PC-9 (cell line): ENCODE measurements around the gene C17orf107. TPM values are rescaled to one million over a fixed set of nuclear protein-coding genes. Genes with fewer than 3 reads are reported as not detected.

ENCODE experiments used
- BruUV-seq: library from RNA; stranded (reverse); fragments of 400-500 nt; replicated peaks from 2 replicates; lab custom pipeline; 2021; lab: Mats Ljungman, UMichigan
- CTCF ChIA-PET: fragments of 300-600 bp; sonication (Branson Sonifier 250); formaldehyde crosslinking; loops from one replicate; lab custom pipeline; 2022; ENCODE audit warnings: antibody characterized with exemption; lab: Charles Lee
- POLR2A ChIA-PET: fragments of 300-600 bp; sonication (Branson Sonifier 250); formaldehyde crosslinking; loops from one replicate; lab custom pipeline; 2022; ENCODE audit warnings: antibody characterized with exemption; ENCODE audit not compliant: unreplicated experiment; lab: Charles Lee
- DNase-seq, 2 experiments: peaks; one replicate each; pipeline versions ENCODE4 v3.0.0 to v3.0.0-alpha.2; 2015 to 2022; ENCODE audit warnings: mixed read lengths in 1 of 2
- H2AFZ ChIP-seq: fragments of 200-600 bp; sonication (generic); 2 replicates; pipeline ENCODE4 v1.8.1; 2017; ENCODE audit warnings: antibody characterized with exemption
- H3F3A ChIP-seq: fragments of 200-600 bp; sonication (generic); 2 replicates; pipeline ENCODE4 v1.8.1; 2017; ENCODE audit warnings: antibody characterized with exemption, mild to moderate bottlenecking, low read depth; ENCODE audit not compliant: insufficient read depth
- H3K27ac ChIP-seq: fragments of 200-600 bp; sonication (generic); 2 replicates; pipeline ENCODE4 v1.6.1; 2016; ENCODE audit warnings: mixed run types
- H3K27me3 ChIP-seq: fragments of 200-600 bp; sonication (generic); 2 replicates; pipeline ENCODE4 v1.6.1; 2016; ENCODE audit warnings: low read depth, mixed run types; ENCODE audit not compliant: insufficient read depth
- H3K36me3 ChIP-seq: fragments of 200-600 bp; sonication (generic); 2 replicates; pipeline ENCODE4 v1.6.1; 2016; ENCODE audit warnings: low read depth, mixed run types
- H3K4me1 ChIP-seq: fragments of 200-600 bp; sonication (generic); replicated peaks from 2 replicates; pipeline ENCODE4 v1.6.1; 2016; ENCODE audit warnings: mixed run types; ENCODE audit not compliant: insufficient read depth
- H3K4me2 ChIP-seq: fragments of 200-600 bp; sonication (generic); 2 replicates; pipeline ENCODE4 v1.6.1; 2017; ENCODE audit warnings: mixed run types
- H3K4me3 ChIP-seq: fragments of 200-600 bp; sonication (generic); 2 replicates; pipeline ENCODE4 v1.6.1; 2016; ENCODE audit warnings: mixed run types
- H3K79me2 ChIP-seq: fragments of 200-600 bp; sonication (generic); 2 replicates; pipeline ENCODE4 v1.6.1; 2017; ENCODE audit warnings: low read depth, mixed run types
- H3K9me2 ChIP-seq: fragments of 200-600 bp; sonication (generic); 2 replicates; pipeline ENCODE4 v1.8.1; 2017; ENCODE audit warnings: mild to moderate bottlenecking; ENCODE audit not compliant: insufficient read depth
- H3K9me3 ChIP-seq: fragments of 200-600 bp; sonication (generic); 2 replicates; pipeline ENCODE4 v1.8.1; 2016; ENCODE audit warnings: low read depth; ENCODE audit not compliant: insufficient read depth
- H4K20me1 ChIP-seq: fragments of 200-600 bp; sonication (generic); 2 replicates; pipeline ENCODE4 v1.8.1; 2017; ENCODE audit not compliant: insufficient read depth
- EZH2 ChIP-seq: fragments of 200-600 bp; sonication (generic); IDR thresholded peaks from 2 replicates; pipeline ENCODE4 v1.8.0; 2017; ENCODE audit warnings: antibody characterized with exemption, low read depth
- intact Hi-C: fragments of 100-400 bp; cut with micrococcal nuclease; formaldehyde crosslinking; loops from one replicate; pipeline ENCODE4 v1.10.0; 2022; ENCODE audit not compliant: unreplicated experiment
- total RNA-seq: library from RNA; stranded (reverse); gene quantifications from 2 replicates; pipeline ENCODE4 v1.2.3, GENCODE V29; 2021
- TF ChIP-seq, protein P1 (sequence below): fragments of 200-600 bp; sonication (generic); conservative IDR thresholded peaks from 2 replicates; pipeline ENCODE4 v1.6.1; 2017; ENCODE audit warnings: mixed run types, antibody characterized with exemption, mild to moderate bottlenecking, moderate library complexity

C17orf107 gene
- total RNA-seq, 1 experiment from 2014 or later, result 3.1 TPM

- CTCF ChIA-PET, result no interaction called here
- Histone ChIP-seq H3K79me2 (peaks cover 61% of the 10 kb centered on the region), H2AFZ (no peak overlapping the region), H4K20me1 (no peaks in the 10 kb centered on the region), H3K4me3 (no peak overlapping the region), H3K4me2 (no peak overlapping the region), H3K4me1 (peaks cover 46% of the 10 kb centered on the region), H3K36me3 (no peaks in the 10 kb centered on the region), H3F3A (peaks cover 45% of the 10 kb centered on the region), H3K9me2 (no peaks in the 10 kb centered on the region), H3K9me3 (no peaks in the 10 kb centered on the region), H3K27me3 (no peaks in the 10 kb centered on the region), H3K27ac (peak overlapping the region; percentile 6)
- peak in 1 of 2 experiments; percentile 47 for DNase-seq
- POLR2A ChIA-PET, result no interaction called here
- TF ChIP-seq EZH2, result no peak
- TF ChIP-seq, protein P1, sequence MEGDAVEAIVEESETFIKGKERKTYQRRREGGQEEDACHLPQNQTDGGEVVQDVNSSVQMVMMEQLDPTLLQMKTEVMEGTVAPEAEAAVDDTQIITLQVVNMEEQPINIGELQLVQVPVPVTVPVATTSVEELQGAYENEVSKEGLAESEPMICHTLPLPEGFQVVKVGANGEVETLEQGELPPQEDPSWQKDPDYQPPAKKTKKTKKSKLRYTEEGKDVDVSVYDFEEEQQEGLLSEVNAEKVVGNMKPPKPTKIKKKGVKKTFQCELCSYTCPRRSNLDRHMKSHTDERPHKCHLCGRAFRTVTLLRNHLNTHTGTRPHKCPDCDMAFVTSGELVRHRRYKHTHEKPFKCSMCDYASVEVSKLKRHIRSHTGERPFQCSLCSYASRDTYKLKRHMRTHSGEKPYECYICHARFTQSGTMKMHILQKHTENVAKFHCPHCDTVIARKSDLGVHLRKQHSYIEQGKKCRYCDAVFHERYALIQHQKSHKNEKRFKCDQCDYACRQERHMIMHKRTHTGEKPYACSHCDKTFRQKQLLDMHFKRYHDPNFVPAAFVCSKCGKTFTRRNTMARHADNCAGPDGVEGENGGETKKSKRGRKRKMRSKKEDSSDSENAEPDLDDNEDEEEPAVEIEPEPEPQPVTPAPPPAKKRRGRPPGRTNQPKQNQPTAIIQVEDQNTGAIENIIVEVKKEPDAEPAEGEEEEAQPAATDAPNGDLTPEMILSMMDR, result no peak
- BruUV-seq, result no TSS peak
- intact Hi-C loops, result no loop called here
These were observed 46.6 kb upstream of the C17orf107 start for GRCh38 chr17:4852567-4853207.

DNA sequence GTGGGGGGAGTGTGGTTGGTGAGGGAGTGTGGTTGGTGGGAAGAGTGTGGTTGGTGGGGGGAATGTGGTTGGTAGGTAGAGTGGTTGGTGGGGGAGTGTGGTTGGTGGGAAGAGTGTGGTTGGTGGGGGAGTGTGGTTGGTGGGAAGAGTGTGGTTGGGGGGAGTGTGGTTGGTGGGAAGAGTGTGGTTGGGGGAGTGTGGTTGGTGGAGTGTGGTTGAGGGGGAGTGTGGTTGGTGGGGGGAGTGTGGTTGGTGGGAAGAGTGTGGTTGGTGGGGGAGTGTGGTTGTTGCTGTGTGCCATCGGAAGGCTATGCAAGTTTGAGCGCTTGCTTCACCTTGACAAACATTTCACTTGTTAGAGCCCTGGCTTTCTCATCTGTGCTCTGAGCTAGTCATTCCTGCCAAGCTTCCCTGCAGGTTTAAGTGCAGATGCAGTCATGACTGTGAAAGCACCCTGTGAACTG lies 46.1 kb upstream of the C17orf107 start:
- no peak overlapping the region for H3K27ac ChIP-seq
- no peak overlapping the region for H2AFZ ChIP-seq
- no peak overlapping the region for H3K4me2 ChIP-seq
- ChIA-PET POLR2A (no interaction called here), CTCF (no interaction called here)
- no peak for TF ChIP-seq EZH2
- TF ChIP-seq, protein P1, result no peak
- intact Hi-C loops, result no loop called here
- no peaks in the 10 kb centered on the region for H4K20me1 ChIP-seq
- DNase-seq, result no peak
- peaks cover 45% of the 10 kb centered on the region for H3F3A ChIP-seq
- H3K9me3 ChIP-seq, result no peaks in the 10 kb centered on the region
- H3K9me2 ChIP-seq, result no peaks in the 10 kb centered on the region
- BruUV-seq, result no TSS peak
- H3K4me3 ChIP-seq, result no peak overlapping the region
- H3K79me2 ChIP-seq, result peaks cover 57% of the 10 kb centered on the region
- no peaks in the 10 kb centered on the region for H3K27me3 ChIP-seq
- H3K4me1 ChIP-seq, result peaks cover 46% of the 10 kb centered on the region
- H3K36me3 ChIP-seq, result no peaks in the 10 kb centered on the region

DNA sequence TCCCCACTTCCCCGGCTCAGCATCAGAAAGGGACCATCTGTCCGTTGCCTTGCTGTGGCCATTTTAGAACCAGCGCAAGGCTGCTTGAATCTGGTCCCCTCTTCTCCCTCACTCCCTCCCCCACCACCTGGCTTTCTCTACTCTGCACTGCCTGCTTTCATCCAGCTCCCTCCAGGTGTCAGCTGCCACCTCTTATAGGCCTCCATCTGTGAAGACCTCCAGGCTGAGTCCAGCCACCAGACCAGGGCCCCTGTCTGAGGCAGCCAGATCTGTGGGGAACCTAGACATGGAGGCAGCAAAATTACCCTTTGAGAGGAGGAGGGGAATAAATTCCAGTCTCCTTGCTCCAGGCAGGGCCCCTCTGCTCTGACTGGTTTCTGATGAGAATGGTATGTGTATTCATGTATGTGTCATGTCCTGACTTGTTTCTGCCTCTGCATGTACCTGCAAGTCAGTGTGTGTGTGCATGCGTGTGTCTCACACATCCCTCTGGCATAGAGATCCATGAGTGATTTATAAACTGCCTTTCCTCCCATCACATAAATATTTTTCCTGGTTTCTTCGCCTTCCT lies 45.1 kb upstream of the C17orf107 start:
- Histone ChIP-seq H3K36me3 (0 out of 2 replicates have a peak, but pooled peaks cover 1% of the 10 kb centered on the region), H3K4me3 (no peak overlapping the region), H4K20me1 (peaks cover 1% of the 10 kb centered on the region), H3F3A (peaks cover 45% of the 10 kb centered on the region), H3K79me2 (peaks cover 57% of the 10 kb centered on the region), H3K27ac (no peak overlapping the region), H3K4me2 (no peak overlapping the region), H3K27me3 (no peaks in the 10 kb centered on the region), H3K9me2 (no peaks in the 10 kb centered on the region), H3K9me3 (no peaks in the 10 kb centered on the region), H3K4me1 (peaks cover 48% of the 10 kb centered on the region), H2AFZ (no peak overlapping the region)
- no peak for DNase-seq
- CTCF ChIA-PET, result no interaction called here
- TF ChIP-seq, protein P1, result no peak
- no peak for TF ChIP-seq EZH2
- BruUV-seq, result no TSS peak
- intact Hi-C loops, result no loop called here
- POLR2A ChIA-PET, result no interaction called here
